Panc1 (cell line): ENCODE measurements around the gene TULP4. TPM values are rescaled to one million over a fixed set of nuclear protein-coding genes. Genes with fewer than 3 reads are reported as not detected.

Experiments
- ATAC-seq: fragments of 200-7000 bp; cut with Tn5 transposase; 2 replicates; pipeline ENCODE4 v1.9.1; 2020; ENCODE audit warnings: mild to moderate bottlenecking, moderate library complexity
- Bru-seq: library from RNA; stranded (reverse); fragments of 400-500 nt; gene quantifications from one replicate; lab custom pipeline; 2021; lab: Mats Ljungman, UMichigan
- BruChase-seq, 2 experiments: library from RNA; stranded (reverse); fragments of 400-500 nt; gene quantifications; one replicate each; lab custom pipeline; 2021; lab: Mats Ljungman, UMichigan
- BruUV-seq: library from RNA; stranded (reverse); fragments of 400-500 nt; replicated peaks from 2 replicates; lab custom pipeline; 2021; lab: Mats Ljungman, UMichigan
- CTCF ChIA-PET: fragments of 300-600 bp; sonication (Branson Sonifier 250); formaldehyde crosslinking; loops from one replicate; lab custom pipeline; 2022; ENCODE audit warnings: antibody characterized with exemption; lab: Charles Lee
- POLR2A ChIA-PET: fragments of 300-600 bp; sonication (Branson Sonifier 250); formaldehyde crosslinking; loops from one replicate; lab custom pipeline; 2022; ENCODE audit warnings: antibody characterized with exemption; lab: Charles Lee
- DNase-seq: peaks from one replicate; pipeline ENCODE4 v3.0.0-alpha.2; 2010; ENCODE audit warnings: low read depth, low spot score
- H3K27ac ChIP-seq: 2 replicates; pipeline ENCODE4 v1.5.1; 2011; ENCODE audit warnings: mild to moderate bottlenecking, low read length, inconsistent platforms
- H3K27me3 ChIP-seq: fragments of 200-500 bp; sonication (Bioruptor generic); 2 replicates; pipeline ENCODE4 v1.6.0; 2014; ENCODE audit warnings: low read length, inconsistent platforms; ENCODE audit not compliant: control insufficient read depth, insufficient read depth
- H3K36me3 ChIP-seq: fragments of 200-500 bp; sonication (Bioruptor generic); 2 replicates; pipeline ENCODE4 v1.5.1; 2014; ENCODE audit warnings: inconsistent platforms, mild to moderate bottlenecking, low read length, moderate library complexity; ENCODE audit not compliant: control insufficient read depth, insufficient read depth
- H3K4me1 ChIP-seq: 2 replicates; pipeline ENCODE4 v1.5.1; 2011; ENCODE audit warnings: inconsistent platforms, mild to moderate bottlenecking, low read length, moderate library complexity; ENCODE audit not compliant: control insufficient read depth, insufficient read depth
- H3K4me3 ChIP-seq, 2 experiments: 2 replicates each; pipeline ENCODE4 v1.5.1; 2011 to 2012; ENCODE audit warnings: low read depth in 2 of 2, low read length in 2 of 2, mild to moderate bottlenecking in 2 of 2, inconsistent platforms in 1 of 2, moderate library complexity in 1 of 2
- H3K9me3 ChIP-seq: fragments of 200-500 bp; sonication (Bioruptor generic); 2 replicates; pipeline ENCODE4 v1.5.1; 2014; ENCODE audit warnings: low read depth, mild to moderate bottlenecking, inconsistent platforms, low read length, moderate library complexity; ENCODE audit not compliant: control insufficient read depth, insufficient read depth
- POLR2AphosphoS5 ChIP-seq: IDR thresholded peaks from 2 replicates; pipeline ENCODE4 v1.6.1; 2012; ENCODE audit warnings: mild to moderate bottlenecking, low read depth, low read length, moderate library complexity
- SIN3A ChIP-seq: IDR thresholded peaks from 2 replicates; pipeline ENCODE4 v1.6.1; 2012; ENCODE audit warnings: low read depth, mild to moderate bottlenecking, low read length, moderate library complexity, borderline replicate concordance; ENCODE audit not compliant: insufficient read depth
- TCF7L2 ChIP-seq: IDR thresholded peaks from 2 replicates; pipeline ENCODE4 v1.6.1; 2011; ENCODE audit warnings: mild to moderate bottlenecking, low read depth, low read length, inconsistent platforms
- in situ Hi-C: cut with HindIII; loops from 2 replicates; pipeline ENCODE4 v1.10.0; 2016; ENCODE audit warnings: low sequenced_read_pairs, low pct_unique_long_range_greater_than_20kb
- intact Hi-C: fragments of 100-400 bp; cut with micrococcal nuclease; formaldehyde crosslinking; loops from one replicate; pipeline ENCODE4 v1.10.0; 2022; ENCODE audit not compliant: unreplicated experiment
- long read RNA-seq: library from polyadenylated mRNA; unstranded; transcript quantifications from one replicate; pipeline ENCODE4 v2.0.0, GENCODE V29; 2021; ENCODE audit not compliant: unreplicated experiment
- polyA plus RNA-seq: library from polyadenylated mRNA; unstranded; fragments of >200 nt; gene quantifications from one replicate; pipeline ENCODE4 v1.2.1, GENCODE V29; 2012; ENCODE audit warnings: missing spikeins; ENCODE audit not compliant: insufficient read length
- total RNA-seq: library from RNA; stranded (reverse); gene quantifications from one replicate; pipeline ENCODE4 v1.2.1, GENCODE V29; 2021; ENCODE audit not compliant: unreplicated experiment
- TF ChIP-seq, protein P1 (sequence below), 2 experiments: IDR thresholded peaks; 2 replicates each; pipeline ENCODE4 v1.6.1; 2011 to 2012; ENCODE audit warnings: low read depth in 2 of 2, control low read depth in 1 of 2, low read length in 1 of 2, mild to moderate bottlenecking in 1 of 2, moderate library complexity in 1 of 2; ENCODE audit not compliant: insufficient read depth in 1 of 2
- TF ChIP-seq, protein P2 (sequence below): fragments of 450-650 bp; IDR thresholded peaks from 2 replicates; pipeline ENCODE4 v1.5.1; 2017; ENCODE audit warnings: mild to moderate bottlenecking

The TULP4 gene
- total RNA-seq (105 TPM), Bru-seq, nascent RNA (percentile 86 among the genes with signal in this experiment), BruChase-seq, experiment 1, labeled RNA remaining after a 2-hour chase (percentile 88 among the genes with signal in this experiment), BruChase-seq, experiment 2, labeled RNA remaining after a 6-hour chase (percentile 94 among the genes with signal in this experiment)
- 12.6 TPM for polyA plus RNA-seq
- long read RNA-seq, full-length matches to known transcripts, result 1 of 39 reads
- long read RNA-seq, partial matches to known transcripts, result 26 of 39 reads
- long read RNA-seq, other reads (novel, unspliced or antisense), result 12 of 39 reads

- Histone ChIP-seq H3K4me3 (no peak within 1 kb of the TSS), H3K36me3 (peaks cover 8% of the 10 kb centered on the region; the same call in 1 of the 2 replicates), H3K27ac (no peak within 1 kb of the TSS), H3K4me1 (no peaks in the 10 kb centered on the region), H3K9me3 (no peaks in the 10 kb centered on the region), H3K27me3 (no peaks in the 10 kb centered on the region)
- in situ Hi-C loops, result no loop called here
- ATAC-seq (no peak), DNase-seq (no peak)
- no peak for TF ChIP-seq SIN3A
- TF ChIP-seq, protein P1, sequence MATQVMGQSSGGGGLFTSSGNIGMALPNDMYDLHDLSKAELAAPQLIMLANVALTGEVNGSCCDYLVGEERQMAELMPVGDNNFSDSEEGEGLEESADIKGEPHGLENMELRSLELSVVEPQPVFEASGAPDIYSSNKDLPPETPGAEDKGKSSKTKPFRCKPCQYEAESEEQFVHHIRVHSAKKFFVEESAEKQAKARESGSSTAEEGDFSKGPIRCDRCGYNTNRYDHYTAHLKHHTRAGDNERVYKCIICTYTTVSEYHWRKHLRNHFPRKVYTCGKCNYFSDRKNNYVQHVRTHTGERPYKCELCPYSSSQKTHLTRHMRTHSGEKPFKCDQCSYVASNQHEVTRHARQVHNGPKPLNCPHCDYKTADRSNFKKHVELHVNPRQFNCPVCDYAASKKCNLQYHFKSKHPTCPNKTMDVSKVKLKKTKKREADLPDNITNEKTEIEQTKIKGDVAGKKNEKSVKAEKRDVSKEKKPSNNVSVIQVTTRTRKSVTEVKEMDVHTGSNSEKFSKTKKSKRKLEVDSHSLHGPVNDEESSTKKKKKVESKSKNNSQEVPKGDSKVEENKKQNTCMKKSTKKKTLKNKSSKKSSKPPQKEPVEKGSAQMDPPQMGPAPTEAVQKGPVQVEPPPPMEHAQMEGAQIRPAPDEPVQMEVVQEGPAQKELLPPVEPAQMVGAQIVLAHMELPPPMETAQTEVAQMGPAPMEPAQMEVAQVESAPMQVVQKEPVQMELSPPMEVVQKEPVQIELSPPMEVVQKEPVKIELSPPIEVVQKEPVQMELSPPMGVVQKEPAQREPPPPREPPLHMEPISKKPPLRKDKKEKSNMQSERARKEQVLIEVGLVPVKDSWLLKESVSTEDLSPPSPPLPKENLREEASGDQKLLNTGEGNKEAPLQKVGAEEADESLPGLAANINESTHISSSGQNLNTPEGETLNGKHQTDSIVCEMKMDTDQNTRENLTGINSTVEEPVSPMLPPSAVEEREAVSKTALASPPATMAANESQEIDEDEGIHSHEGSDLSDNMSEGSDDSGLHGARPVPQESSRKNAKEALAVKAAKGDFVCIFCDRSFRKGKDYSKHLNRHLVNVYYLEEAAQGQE (IDR thresholded peaks at IDR 0.05; ENCODE audit: insufficient read depth in 1 of 2, low read depth in 2 of 2, low read length in 1 of 2), result no peak
- TF ChIP-seq, protein P2, sequence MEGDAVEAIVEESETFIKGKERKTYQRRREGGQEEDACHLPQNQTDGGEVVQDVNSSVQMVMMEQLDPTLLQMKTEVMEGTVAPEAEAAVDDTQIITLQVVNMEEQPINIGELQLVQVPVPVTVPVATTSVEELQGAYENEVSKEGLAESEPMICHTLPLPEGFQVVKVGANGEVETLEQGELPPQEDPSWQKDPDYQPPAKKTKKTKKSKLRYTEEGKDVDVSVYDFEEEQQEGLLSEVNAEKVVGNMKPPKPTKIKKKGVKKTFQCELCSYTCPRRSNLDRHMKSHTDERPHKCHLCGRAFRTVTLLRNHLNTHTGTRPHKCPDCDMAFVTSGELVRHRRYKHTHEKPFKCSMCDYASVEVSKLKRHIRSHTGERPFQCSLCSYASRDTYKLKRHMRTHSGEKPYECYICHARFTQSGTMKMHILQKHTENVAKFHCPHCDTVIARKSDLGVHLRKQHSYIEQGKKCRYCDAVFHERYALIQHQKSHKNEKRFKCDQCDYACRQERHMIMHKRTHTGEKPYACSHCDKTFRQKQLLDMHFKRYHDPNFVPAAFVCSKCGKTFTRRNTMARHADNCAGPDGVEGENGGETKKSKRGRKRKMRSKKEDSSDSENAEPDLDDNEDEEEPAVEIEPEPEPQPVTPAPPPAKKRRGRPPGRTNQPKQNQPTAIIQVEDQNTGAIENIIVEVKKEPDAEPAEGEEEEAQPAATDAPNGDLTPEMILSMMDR, result no peak
- TF ChIP-seq TCF7L2, result no peak
- no peak for TF ChIP-seq POLR2AphosphoS5
- intact Hi-C loops, result no loop called here
- no TSS peak for BruUV-seq
- CTCF ChIA-PET, result no interaction called here
- POLR2A ChIA-PET, result no interaction called here
These were observed at the start of gene TULP4 for GRCh38 chr6:158312165-158312564. TULP4 (plus strand) TSS chr6:158312465; CDS start chr6:158314017, 1,552 bp downstream.

- CTCF ChIA-PET, result no interaction called here
- in situ Hi-C loops (no loop called here), intact Hi-C loops (no loop called here)
- no peaks in the 10 kb centered on the region for H3K4me1 ChIP-seq
- POLR2A ChIA-PET, result no interaction called here
- no peak overlapping the region for H3K27ac ChIP-seq
- DNase-seq (no peak), ATAC-seq (no peak)
- BruUV-seq, result no TSS peak
- no peaks in the 10 kb centered on the region for H3K27me3 ChIP-seq
- TF ChIP-seq SIN3A, result no peak
- no peak for TF ChIP-seq TCF7L2
- TF ChIP-seq POLR2AphosphoS5, result no peak
- TF ChIP-seq, protein P2, result no peak
- TF ChIP-seq, protein P1 (IDR thresholded peaks at IDR 0.05; ENCODE audit: insufficient read depth in 1 of 2, low read depth in 2 of 2, low read length in 1 of 2), result no peak
- H3K4me3 ChIP-seq, result no peak overlapping the region
- H3K9me3 ChIP-seq, result no peaks in the 10 kb centered on the region
- H3K36me3 ChIP-seq, result no peaks in the 10 kb centered on the region
These were observed 49.5 kb upstream of the TULP4 start for GRCh38 chr6:158262755-158263154.
